GM18505 (cell line): ENCODE measurements around the gene DEFB125.
"Not testable (repeated sequence)": the region's sequence is repeated elsewhere in the genome, so short reads cannot be mapped to it uniquely, and the experiment has no call there.

Experiments used
- ATAC-seq: cut with Tn5 transposase; IDR thresholded peaks from one replicate; pipeline ENCODE4 v1.9.1; 2021; ENCODE audit not compliant: unreplicated experiment
- POLR2A ChIP-seq: IDR thresholded peaks from 4 replicates; pipeline ENCODE4 v1.6.1; 2011; ENCODE audit warnings: borderline replicate concordance; ENCODE audit not compliant: insufficient read depth, insufficient read length; ENCODE audit errors: extremely low read depth

The DEFB125 gene

GRCh38 chr20:101975-102374, 14.5 kb downstream of the DEFB125 start:
- TF ChIP-seq POLR2A = no peak
- ATAC-seq = no peak

DNA sequence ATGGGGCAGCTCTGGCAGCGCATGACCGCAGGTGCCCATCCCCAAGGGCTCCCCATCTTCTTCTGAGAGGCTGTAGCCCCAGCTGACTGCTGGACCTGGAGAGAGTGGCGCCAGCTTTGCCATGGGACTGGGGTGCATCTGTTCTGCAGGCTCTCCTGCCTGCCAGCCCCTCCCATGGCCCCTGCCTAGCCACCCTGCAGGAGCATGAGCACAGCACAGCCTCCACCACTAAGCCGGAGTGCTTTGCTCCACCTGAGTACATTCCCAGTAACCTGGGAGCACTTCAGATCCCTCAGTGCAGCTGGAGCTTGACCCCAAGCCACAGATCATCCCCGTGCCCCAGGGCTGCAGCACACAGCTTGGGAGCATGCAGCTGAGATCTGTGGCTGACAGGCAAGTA, 16.0 kb downstream of the DEFB125 start:
- no peak for TF ChIP-seq POLR2A
- no peak for ATAC-seq

- TF ChIP-seq POLR2A = no peak
- ATAC-seq = no peak
These were observed 24.9 kb downstream of the DEFB125 start for GRCh38 chr20:112396-112795.

DNA sequence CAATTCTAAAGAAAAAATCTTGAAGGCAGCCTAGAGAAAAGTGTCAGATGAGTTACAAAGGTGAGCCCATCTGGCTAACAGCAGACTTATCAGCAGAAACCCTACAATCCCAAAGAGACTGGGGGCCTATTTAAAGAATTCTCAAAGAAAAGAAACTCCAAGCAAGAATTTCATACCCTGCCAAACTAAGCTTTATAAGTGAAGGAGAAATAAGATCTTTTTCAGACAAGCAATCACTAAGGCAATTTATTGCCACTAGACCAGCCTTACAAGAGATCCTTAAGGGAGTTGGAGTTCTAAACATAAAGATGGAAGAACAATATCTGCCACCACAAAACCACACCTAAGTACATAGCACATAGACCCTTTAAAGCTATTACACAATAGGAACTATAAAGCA, 30.0 kb downstream of the DEFB125 start:
- TF ChIP-seq POLR2A = no peak
- ATAC-seq = no peak

- not testable (repeated sequence) for ATAC-seq
These were observed 42.4 kb downstream of the DEFB125 start for GRCh38 chr20:129786-130323.

- no peak for TF ChIP-seq POLR2A
- ATAC-seq = no peak
These were observed 50.4 kb downstream of the DEFB125 start for GRCh38 chr20:137668-138490.

GRCh38 chr20:142290-142689, 54.8 kb downstream of the DEFB125 start, which contains the start of gene DEFB126:
Gene DEFB126, plus strand, starts transcription at chr20:142590. Its CDS starts 39 bp downstream, at chr20:142629.
- TF ChIP-seq POLR2A = no peak
- no peak for ATAC-seq

GRCh38 chr20:145877-146276, 58.4 kb downstream of the DEFB125 start:
- no peak for ATAC-seq
- no peak for TF ChIP-seq POLR2A
